ENCODE results near the gene TSC22D4.

GRCh38 chr7:100465299-100465698 is 13.7 kb downstream of the TSC22D4 start:
- TF ChIP-seq CTCF (IDR thresholded peaks at IDR 0.05) = no peak
- no peak for TF ChIP-seq POLR2A (IDR thresholded peaks at IDR 0.05)

All from esophagus squamous epithelium (tissue), 4 donors.